ENCODE data around the gene PTGS1.
"Not testable (repeated sequence)": the region's sequence is repeated elsewhere in the genome, so short reads cannot be mapped to it uniquely, and the experiment has no call there.

PTGS1 gene

GRCh38 chr9:122403381-122404000 is 32.7 kb downstream of the PTGS1 start:
- Histone ChIP-seq H3K27me3 (ENCODE audit: control insufficient read depth, insufficient read depth, low read length) (no peaks in the 10 kb centered on the region), H3K4me3 (ENCODE audit: low read length) (no peak overlapping the region), H3K36me3 (ENCODE audit: control insufficient read depth, low read depth, low read length) (no peaks in the 10 kb centered on the region), H3K4me1 (ENCODE audit: control insufficient read depth, low read depth, low read length) (no peaks in the 10 kb centered on the region), H3K27ac (ENCODE audit: low read length) (no peak overlapping the region), H3K9me3 (ENCODE audit: control insufficient read depth, low read depth, low read length) (peaks cover 17% of the 10 kb centered on the region), H3K9ac (ENCODE audit: low read length) (no peak overlapping the region)

GRCh38 chr9:122405304-122406069 is 34.7 kb downstream of the PTGS1 start:
- H3K4me3 ChIP-seq (ENCODE audit: low read length); H3K4me1 ChIP-seq (ENCODE audit: control insufficient read depth, low read depth, low read length); H3K27me3 ChIP-seq (ENCODE audit: control insufficient read depth, insufficient read depth, low read length); H3K27ac ChIP-seq (ENCODE audit: low read length); H3K36me3 ChIP-seq (ENCODE audit: control insufficient read depth, low read depth, low read length); H3K9ac ChIP-seq (ENCODE audit: low read length): not testable (repeated sequence)
- H3K9me3 ChIP-seq (ENCODE audit: control insufficient read depth, low read depth, low read length): peaks cover 17% of the 10 kb centered on the region

- H3K36me3 ChIP-seq (ENCODE audit: control insufficient read depth, low read depth, low read length): no peaks in the 10 kb centered on the region
- H3K27me3 ChIP-seq (ENCODE audit: control insufficient read depth, insufficient read depth, low read length): no peaks in the 10 kb centered on the region
- H3K9ac ChIP-seq (ENCODE audit: low read length): no peak overlapping the region
- H3K4me3 ChIP-seq (ENCODE audit: low read length): no peak overlapping the region
- no peak overlapping the region for H3K27ac ChIP-seq (ENCODE audit: low read length)
- peaks cover 17% of the 10 kb centered on the region for H3K9me3 ChIP-seq (ENCODE audit: control insufficient read depth, low read depth, low read length)
- H3K4me1 ChIP-seq (ENCODE audit: control insufficient read depth, low read depth, low read length): no peaks in the 10 kb centered on the region
These were observed 35.5 kb downstream of the PTGS1 start for GRCh38 chr9:122406070-122406890.

GRCh38 chr9:122414108-122414507 is 43.3 kb downstream of the PTGS1 start:
- H3K36me3 ChIP-seq (ENCODE audit: control insufficient read depth, low read depth, low read length); H3K4me1 ChIP-seq (ENCODE audit: control insufficient read depth, low read depth, low read length); H3K9ac ChIP-seq (ENCODE audit: low read length); H3K4me3 ChIP-seq (ENCODE audit: low read length); H3K27me3 ChIP-seq (ENCODE audit: control insufficient read depth, insufficient read depth, low read length); H3K27ac ChIP-seq (ENCODE audit: low read length): not testable (repeated sequence)
- H3K9me3 ChIP-seq (ENCODE audit: control insufficient read depth, low read depth, low read length): peaks cover 31% of the 10 kb centered on the region

- no peaks in the 10 kb centered on the region for H3K27me3 ChIP-seq (ENCODE audit: control insufficient read depth, insufficient read depth, low read length)
- no peak overlapping the region for H3K4me3 ChIP-seq (ENCODE audit: low read length)
- peaks cover 50% of the 10 kb centered on the region for H3K9me3 ChIP-seq (ENCODE audit: control insufficient read depth, low read depth, low read length)
- H3K4me1 ChIP-seq (ENCODE audit: control insufficient read depth, low read depth, low read length): no peaks in the 10 kb centered on the region
- H3K36me3 ChIP-seq (ENCODE audit: control insufficient read depth, low read depth, low read length): no peaks in the 10 kb centered on the region
- no peak overlapping the region for H3K9ac ChIP-seq (ENCODE audit: low read length)
- no peak overlapping the region for H3K27ac ChIP-seq (ENCODE audit: low read length)
These were observed 47.2 kb downstream of the PTGS1 start for GRCh38 chr9:122418016-122418415.

- no peaks in the 10 kb centered on the region for H3K4me1 ChIP-seq (ENCODE audit: control insufficient read depth, low read depth, low read length)
- no peaks in the 10 kb centered on the region for H3K36me3 ChIP-seq (ENCODE audit: control insufficient read depth, low read depth, low read length)
- peaks cover 63% of the 10 kb centered on the region for H3K9me3 ChIP-seq (ENCODE audit: control insufficient read depth, low read depth, low read length)
- no peak overlapping the region for H3K9ac ChIP-seq (ENCODE audit: low read length)
- no peak overlapping the region for H3K4me3 ChIP-seq (ENCODE audit: low read length)
- H3K27ac ChIP-seq (ENCODE audit: low read length): no peak overlapping the region
- H3K27me3 ChIP-seq (ENCODE audit: control insufficient read depth, insufficient read depth, low read length): no peaks in the 10 kb centered on the region
These were observed 49.5 kb downstream of the PTGS1 start for GRCh38 chr9:122420315-122420714.

- H3K4me1 ChIP-seq (ENCODE audit: control insufficient read depth, low read depth, low read length): no peaks in the 10 kb centered on the region
- no peaks in the 10 kb centered on the region for H3K36me3 ChIP-seq (ENCODE audit: control insufficient read depth, low read depth, low read length)
- H3K9me3 ChIP-seq (ENCODE audit: control insufficient read depth, low read depth, low read length): peaks cover 51% of the 10 kb centered on the region
- no peaks in the 10 kb centered on the region for H3K27me3 ChIP-seq (ENCODE audit: control insufficient read depth, insufficient read depth, low read length)
- no peak overlapping the region for H3K9ac ChIP-seq (ENCODE audit: low read length)
- no peak overlapping the region for H3K4me3 ChIP-seq (ENCODE audit: low read length)
- no peak overlapping the region for H3K27ac ChIP-seq (ENCODE audit: low read length)
These were observed 54.3 kb downstream of the PTGS1 start for GRCh38 chr9:122425087-122425486.

GRCh38 chr9:122426723-122427122 is 55.9 kb downstream of the PTGS1 start:
- Histone ChIP-seq H3K9ac (ENCODE audit: low read length) (no peak overlapping the region), H3K4me3 (ENCODE audit: low read length) (no peak overlapping the region), H3K27me3 (ENCODE audit: control insufficient read depth, insufficient read depth, low read length) (no peaks in the 10 kb centered on the region), H3K36me3 (ENCODE audit: control insufficient read depth, low read depth, low read length) (no peaks in the 10 kb centered on the region), H3K9me3 (ENCODE audit: control insufficient read depth, low read depth, low read length) (peaks cover 56% of the 10 kb centered on the region), H3K27ac (ENCODE audit: low read length) (no peak overlapping the region), H3K4me1 (ENCODE audit: control insufficient read depth, low read depth, low read length) (no peaks in the 10 kb centered on the region)

GRCh38 chr9:122442568-122442967 is 71.7 kb downstream of the PTGS1 start:
- H3K27me3 ChIP-seq (ENCODE audit: control insufficient read depth, insufficient read depth, low read length): no peaks in the 10 kb centered on the region
- H3K4me1 ChIP-seq (ENCODE audit: control insufficient read depth, low read depth, low read length): no peaks in the 10 kb centered on the region
- H3K27ac ChIP-seq (ENCODE audit: low read length): no peak overlapping the region
- H3K9me3 ChIP-seq (ENCODE audit: control insufficient read depth, low read depth, low read length): peaks cover 61% of the 10 kb centered on the region
- no peak overlapping the region for H3K9ac ChIP-seq (ENCODE audit: low read length)
- no peak overlapping the region for H3K4me3 ChIP-seq (ENCODE audit: low read length)
- H3K36me3 ChIP-seq (ENCODE audit: control insufficient read depth, low read depth, low read length): no peaks in the 10 kb centered on the region

GRCh38 chr9:122444041-122444733 is 73.4 kb downstream of the PTGS1 start:
- H3K36me3 ChIP-seq (ENCODE audit: control insufficient read depth, low read depth, low read length): no peaks in the 10 kb centered on the region
- H3K9me3 ChIP-seq (ENCODE audit: control insufficient read depth, low read depth, low read length): peaks cover 59% of the 10 kb centered on the region
- H3K9ac ChIP-seq (ENCODE audit: low read length): no peak overlapping the region
- no peaks in the 10 kb centered on the region for H3K4me1 ChIP-seq (ENCODE audit: control insufficient read depth, low read depth, low read length)
- no peak overlapping the region for H3K27ac ChIP-seq (ENCODE audit: low read length)
- H3K4me3 ChIP-seq (ENCODE audit: low read length): no peak overlapping the region
- no peaks in the 10 kb centered on the region for H3K27me3 ChIP-seq (ENCODE audit: control insufficient read depth, insufficient read depth, low read length)
